Measurements from ENCODE around the gene CYGB. TPM values are rescaled to one million over a fixed set of nuclear protein-coding genes. Genes with fewer than 3 reads are reported as not detected.

The CYGB gene
- total RNA-seq, 2 donors from 2014 or later = not detected

GRCh38 chr17:76549539-76549938, 12.0 kb upstream of the CYGB start:
- Mint-ChIP-seq H3K27me3 (no peaks in the 10 kb centered on the region), H3K4me3 (no peak overlapping the region), H3K27ac (no peak overlapping the region), H3K36me3 (ENCODE audit: low read depth) (no peaks in the 10 kb centered on the region), H3K4me1 (peaks cover 6% of the 10 kb centered on the region), H3K9me3 (no peaks in the 10 kb centered on the region)
- ATAC-seq (replicated peaks) = no peak

DNA sequence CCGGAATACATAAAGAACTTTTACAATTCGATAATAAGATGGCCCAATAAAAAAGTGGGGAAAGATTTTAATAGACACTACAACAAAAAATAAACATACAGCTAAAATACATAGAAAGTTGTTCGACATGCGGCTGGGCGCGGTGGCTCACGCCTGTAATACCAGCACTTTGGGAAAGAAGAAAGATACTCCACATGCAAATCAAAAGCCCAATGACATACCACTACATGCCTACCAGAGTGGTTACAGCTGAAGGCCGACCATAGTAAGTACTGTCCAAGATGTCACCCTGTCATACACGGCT, 11.7 kb upstream of the CYGB start:
- Mint-ChIP-seq H3K9me3 (no peaks in the 10 kb centered on the region), H3K36me3 (ENCODE audit: low read depth) (no peaks in the 10 kb centered on the region), H3K4me3 (no peak overlapping the region), H3K4me1 (peaks cover 4% of the 10 kb centered on the region), H3K27me3 (no peaks in the 10 kb centered on the region), H3K27ac (no peak overlapping the region)
- ATAC-seq (replicated peaks) = no peak

GRCh38 chr17:76548378-76549214, 11.1 kb upstream of the CYGB start:
- H3K4me3 Mint-ChIP-seq = no peak overlapping the region
- no peak overlapping the region for H3K27ac Mint-ChIP-seq
- H3K4me1 Mint-ChIP-seq = peaks cover 4% of the 10 kb centered on the region
- H3K27me3 Mint-ChIP-seq = no peaks in the 10 kb centered on the region
- no peaks in the 10 kb centered on the region for H3K9me3 Mint-ChIP-seq
- H3K36me3 Mint-ChIP-seq (ENCODE audit: low read depth) = no peaks in the 10 kb centered on the region
- ATAC-seq (replicated peaks) = no peak

DNA sequence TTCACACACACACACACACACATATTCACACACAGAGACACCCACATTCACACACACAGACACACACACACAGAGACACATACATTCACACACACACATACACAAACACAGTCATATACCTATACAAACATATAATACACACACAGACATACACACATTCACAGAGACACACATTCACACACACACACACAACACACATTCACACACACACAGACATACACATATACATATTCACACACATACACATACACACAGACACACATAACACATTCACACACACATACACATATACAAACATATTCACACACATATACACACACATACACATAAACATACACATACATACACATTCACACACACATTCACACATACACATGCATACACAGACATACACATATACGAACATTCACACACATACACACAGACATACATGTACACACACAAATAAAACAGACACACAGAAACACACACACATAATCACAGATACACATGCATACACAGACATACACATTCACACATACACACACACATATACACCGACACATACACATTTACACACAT, 10.2 kb upstream of the CYGB start:
- ATAC-seq (replicated peaks) = no peak
- Mint-ChIP-seq H3K9me3 (no peaks in the 10 kb centered on the region), H3K27ac (no peak overlapping the region), H3K36me3 (ENCODE audit: low read depth) (no peaks in the 10 kb centered on the region), H3K4me1 (peaks cover 4% of the 10 kb centered on the region), H3K4me3 (no peak overlapping the region), H3K27me3 (peaks cover under 1% of the 10 kb centered on the region)

GRCh38 chr17:76547183-76547641, 9.7 kb upstream of the CYGB start:
- H3K27me3 Mint-ChIP-seq = peaks cover 6% of the 10 kb centered on the region

GRCh38 chr17:76546556-76547182, 9.2 kb upstream of the CYGB start:
- ATAC-seq (replicated peaks) = no peak
- H3K27me3 Mint-ChIP-seq = peaks cover 9% of the 10 kb centered on the region

More at GRCh38 chr17:76547183-76547641, 9.7 kb upstream of the CYGB start:
- Mint-ChIP-seq H3K27ac (no peak overlapping the region), H3K36me3 (ENCODE audit: low read depth) (no peaks in the 10 kb centered on the region), H3K9me3 (no peaks in the 10 kb centered on the region), H3K4me1 (peaks cover 4% of the 10 kb centered on the region), H3K4me3 (no peak overlapping the region)
- ATAC-seq (replicated peaks) = peak; percentile 74

GRCh38 chr17:76545918-76546555, 8.5 kb upstream of the CYGB start:
- H3K4me1 Mint-ChIP-seq = peaks cover 3% of the 10 kb centered on the region
- H3K9me3 Mint-ChIP-seq = no peaks in the 10 kb centered on the region
- H3K36me3 Mint-ChIP-seq (ENCODE audit: low read depth) = no peaks in the 10 kb centered on the region
- no peak overlapping the region for H3K4me3 Mint-ChIP-seq
- H3K27me3 Mint-ChIP-seq = peaks cover 9% of the 10 kb centered on the region
- H3K27ac Mint-ChIP-seq = no peak overlapping the region
- no peak for ATAC-seq (replicated peaks)

More at GRCh38 chr17:76546556-76547182, 9.2 kb upstream of the CYGB start:
- no peaks in the 10 kb centered on the region for H3K9me3 Mint-ChIP-seq
- no peak overlapping the region for H3K27ac Mint-ChIP-seq
- H3K4me3 Mint-ChIP-seq = no peak overlapping the region
- no peaks in the 10 kb centered on the region for H3K36me3 Mint-ChIP-seq (ENCODE audit: low read depth)
- peaks cover 4% of the 10 kb centered on the region for H3K4me1 Mint-ChIP-seq

GRCh38 chr17:76544546-76545365, 7.2 kb upstream of the CYGB start:
- Mint-ChIP-seq H3K27me3 (peaks cover 9% of the 10 kb centered on the region), H3K4me1 (no peaks in the 10 kb centered on the region), H3K4me3 (no peak overlapping the region), H3K36me3 (ENCODE audit: low read depth) (no peaks in the 10 kb centered on the region), H3K9me3 (no peaks in the 10 kb centered on the region), H3K27ac (no peak overlapping the region)
- ATAC-seq (replicated peaks) = no peak

DNA sequence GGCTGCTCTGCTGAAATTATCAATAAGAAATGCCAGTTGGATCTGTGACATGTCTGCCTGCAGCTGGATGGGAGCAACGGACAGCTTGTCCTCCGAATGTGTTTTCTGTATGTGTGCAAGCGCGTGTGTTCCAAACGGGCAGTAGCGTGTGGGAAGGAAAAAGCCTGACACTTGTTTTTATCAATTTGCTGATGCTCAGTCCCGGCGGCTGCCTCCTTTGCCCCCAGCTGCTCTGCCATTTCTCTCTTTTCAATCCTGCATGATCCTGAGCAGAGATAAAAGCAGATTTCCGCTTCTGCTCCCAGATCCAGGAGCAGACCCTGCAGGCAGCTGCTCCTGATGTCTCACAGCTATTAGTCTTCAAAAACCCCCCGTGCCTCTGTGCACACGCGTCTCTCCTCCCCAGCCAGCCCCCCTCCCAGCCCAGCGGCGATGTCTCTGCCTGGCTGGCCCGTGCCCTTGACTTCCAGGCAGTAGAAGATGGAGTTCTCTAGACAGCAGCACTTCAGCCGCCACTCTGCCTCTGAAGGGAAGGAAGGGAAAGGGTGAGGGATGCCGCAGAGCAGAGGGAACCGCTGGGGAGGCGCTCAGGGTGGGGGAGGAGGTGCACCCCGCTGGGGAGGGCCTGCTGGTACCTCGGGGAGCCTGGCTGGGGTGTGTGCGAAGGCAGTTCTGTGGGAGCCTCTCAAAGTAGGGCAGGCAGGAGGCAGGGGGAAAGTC, 6.5 kb upstream of the CYGB start:
- H3K4me3 Mint-ChIP-seq = no peak overlapping the region
- H3K36me3 Mint-ChIP-seq (ENCODE audit: low read depth) = no peaks in the 10 kb centered on the region
- no peaks in the 10 kb centered on the region for H3K4me1 Mint-ChIP-seq
- no peaks in the 10 kb centered on the region for H3K9me3 Mint-ChIP-seq
- no peak for ATAC-seq (replicated peaks)
- no peak overlapping the region for H3K27ac Mint-ChIP-seq
- peaks cover 17% of the 10 kb centered on the region for H3K27me3 Mint-ChIP-seq

GRCh38 chr17:76543482-76543825, 5.9 kb upstream of the CYGB start:
- no peak overlapping the region for H3K4me3 Mint-ChIP-seq
- H3K27me3 Mint-ChIP-seq = peaks cover 20% of the 10 kb centered on the region
- H3K9me3 Mint-ChIP-seq = no peaks in the 10 kb centered on the region
- no peaks in the 10 kb centered on the region for H3K36me3 Mint-ChIP-seq (ENCODE audit: low read depth)
- no peak overlapping the region for H3K27ac Mint-ChIP-seq
- no peak for ATAC-seq (replicated peaks)
- H3K4me1 Mint-ChIP-seq = no peaks in the 10 kb centered on the region

DNA sequence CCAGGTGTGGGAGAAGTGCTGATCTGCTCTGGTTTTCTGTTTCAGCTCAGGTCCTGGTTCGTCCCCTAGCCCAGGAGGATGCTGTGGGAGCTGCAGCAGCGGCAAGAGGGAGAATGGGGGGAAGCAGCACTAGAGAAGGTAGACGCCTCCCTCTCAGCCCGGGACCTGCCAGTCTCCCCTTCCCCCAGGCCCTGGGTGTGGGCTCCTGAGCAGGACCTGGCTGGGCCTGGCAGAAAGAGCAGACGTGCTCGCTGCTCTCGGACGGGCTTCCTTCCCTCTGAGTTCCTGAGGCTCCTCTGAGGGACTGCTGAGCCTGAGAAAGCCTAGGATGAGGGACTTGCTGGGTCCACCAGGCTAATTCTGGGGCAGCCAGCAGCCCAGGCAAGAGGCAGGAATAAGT, 5.5 kb upstream of the CYGB start:
- H3K36me3 Mint-ChIP-seq (ENCODE audit: low read depth) = no peaks in the 10 kb centered on the region
- H3K27me3 Mint-ChIP-seq = peaks cover 20% of the 10 kb centered on the region
- no peak overlapping the region for H3K27ac Mint-ChIP-seq
- no peak overlapping the region for H3K4me3 Mint-ChIP-seq
- no peaks in the 10 kb centered on the region for H3K4me1 Mint-ChIP-seq
- no peak for ATAC-seq (replicated peaks)
- no peaks in the 10 kb centered on the region for H3K9me3 Mint-ChIP-seq

DNA sequence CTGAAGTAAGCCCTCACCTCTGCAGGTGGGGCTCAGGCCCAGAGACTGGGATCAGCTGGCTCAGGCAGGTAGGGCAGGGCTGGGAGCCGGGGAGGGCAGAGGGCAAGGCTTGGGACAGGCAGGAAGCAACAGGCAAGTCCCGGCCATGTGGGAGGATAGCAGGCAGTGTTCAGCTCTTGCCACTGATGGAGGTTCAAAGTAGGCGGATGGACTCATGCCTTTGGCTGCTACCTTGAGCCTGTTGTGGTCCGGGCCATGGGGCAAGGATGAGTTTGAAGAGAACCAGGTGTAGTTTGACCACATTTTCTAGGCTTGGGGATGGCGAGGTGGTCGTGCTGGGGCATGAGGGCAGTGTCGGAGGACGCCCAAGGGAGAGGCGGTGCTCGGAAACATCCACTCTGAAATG, 5.1 kb upstream of the CYGB start:
- Mint-ChIP-seq H3K36me3 (ENCODE audit: low read depth) (no peaks in the 10 kb centered on the region), H3K4me3 (no peak overlapping the region), H3K27me3 (peaks cover 20% of the 10 kb centered on the region), H3K4me1 (no peaks in the 10 kb centered on the region), H3K9me3 (no peaks in the 10 kb centered on the region), H3K27ac (no peak overlapping the region)
- no peak for ATAC-seq (replicated peaks)

DNA sequence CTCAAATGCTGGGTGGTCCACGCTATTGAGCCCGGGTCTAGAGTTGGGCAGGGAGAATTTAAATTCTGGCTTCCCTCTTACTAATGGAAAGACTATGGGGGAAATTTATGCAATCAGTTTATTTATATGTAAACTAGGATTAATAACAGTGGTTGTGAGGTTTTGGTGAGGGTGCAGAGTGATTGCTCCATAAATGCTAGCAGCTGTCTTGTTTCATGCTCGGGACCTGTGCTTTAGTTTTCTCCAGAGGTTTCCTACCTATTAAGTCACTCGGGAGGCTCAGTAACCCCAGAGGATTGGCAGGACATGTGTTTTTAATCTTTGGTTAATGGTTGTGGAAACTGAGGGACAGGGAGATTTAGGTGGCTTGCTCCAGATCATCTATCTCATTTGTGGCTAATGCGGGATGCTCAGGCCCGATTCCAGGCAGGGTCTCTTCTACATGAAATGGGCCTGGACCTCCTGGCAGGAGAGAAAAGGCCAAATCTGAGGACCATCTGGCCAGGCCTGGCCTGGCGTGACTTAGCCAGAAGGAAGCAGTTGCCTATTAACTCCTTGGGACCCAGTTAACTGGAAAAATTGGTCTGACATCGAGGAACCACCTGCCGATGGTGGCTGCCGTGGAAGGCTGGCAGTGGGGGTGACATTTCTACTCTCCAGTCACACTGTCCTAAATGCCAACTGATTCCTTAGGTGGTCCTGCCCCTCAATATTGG, 4.4 kb upstream of the CYGB start:
- Mint-ChIP-seq H3K27ac (no peak overlapping the region), H3K27me3 (peaks cover 21% of the 10 kb centered on the region), H3K4me1 (no peaks in the 10 kb centered on the region), H3K9me3 (no peaks in the 10 kb centered on the region), H3K4me3 (no peak overlapping the region), H3K36me3 (ENCODE audit: low read depth) (no peaks in the 10 kb centered on the region)
- ATAC-seq (replicated peaks) = no peak
